ENCODE results near the gene RALGAPA2.
"Not testable (repeated sequence)": the region's sequence is repeated elsewhere in the genome, so short reads cannot be mapped to it uniquely, and the experiment has no call there.

Gene RALGAPA2

DNA sequence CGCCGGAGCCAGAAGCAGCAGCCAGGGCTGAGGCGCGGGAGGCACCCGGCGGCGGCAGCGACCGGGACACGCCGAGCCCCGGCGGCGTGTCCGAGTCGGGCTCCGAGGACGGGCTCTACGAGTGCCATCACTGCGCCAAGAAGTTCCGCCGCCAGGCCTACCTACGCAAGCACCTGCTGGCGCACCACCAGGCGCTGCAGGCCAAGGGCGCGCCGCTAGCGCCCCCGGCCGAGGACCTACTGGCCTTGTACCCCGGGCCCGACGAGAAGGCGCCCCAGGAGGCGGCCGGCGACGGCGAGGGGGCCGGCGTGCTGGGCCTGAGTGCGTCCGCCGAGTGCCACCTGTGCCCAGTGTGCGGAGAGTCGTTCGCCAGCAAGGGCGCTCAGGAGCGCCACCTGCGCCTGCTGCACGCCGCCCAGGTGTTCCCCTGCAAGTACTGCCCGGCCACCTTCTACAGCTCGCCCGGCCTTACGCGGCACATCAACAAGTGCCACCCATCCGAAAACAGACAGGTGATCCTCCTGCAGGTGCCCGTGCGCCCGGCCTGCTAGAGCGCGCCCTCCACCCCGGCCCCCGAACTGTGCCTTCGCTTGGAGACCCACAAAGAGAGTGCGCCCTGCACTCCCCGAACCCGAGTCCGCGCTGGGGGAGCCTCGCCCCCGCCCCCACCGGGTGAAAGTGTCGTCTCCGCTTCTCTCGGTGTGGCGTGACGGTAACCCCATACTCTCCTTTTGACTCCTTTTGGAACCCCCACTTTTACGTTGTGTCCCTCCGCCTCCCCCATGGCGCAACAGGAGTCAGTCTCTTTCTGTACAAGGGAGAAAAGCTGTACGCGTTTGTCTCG lies 343.0 kb downstream of the RALGAPA2 start:
- no peak for DNase-seq (ENCODE audit: low read depth in 3 of 3)

- DNase-seq (ENCODE audit: low read depth in 3 of 3): no peak
Measured at GRCh38 chr20:20368418-20369249, 343.8 kb downstream of the RALGAPA2 start.

DNA sequence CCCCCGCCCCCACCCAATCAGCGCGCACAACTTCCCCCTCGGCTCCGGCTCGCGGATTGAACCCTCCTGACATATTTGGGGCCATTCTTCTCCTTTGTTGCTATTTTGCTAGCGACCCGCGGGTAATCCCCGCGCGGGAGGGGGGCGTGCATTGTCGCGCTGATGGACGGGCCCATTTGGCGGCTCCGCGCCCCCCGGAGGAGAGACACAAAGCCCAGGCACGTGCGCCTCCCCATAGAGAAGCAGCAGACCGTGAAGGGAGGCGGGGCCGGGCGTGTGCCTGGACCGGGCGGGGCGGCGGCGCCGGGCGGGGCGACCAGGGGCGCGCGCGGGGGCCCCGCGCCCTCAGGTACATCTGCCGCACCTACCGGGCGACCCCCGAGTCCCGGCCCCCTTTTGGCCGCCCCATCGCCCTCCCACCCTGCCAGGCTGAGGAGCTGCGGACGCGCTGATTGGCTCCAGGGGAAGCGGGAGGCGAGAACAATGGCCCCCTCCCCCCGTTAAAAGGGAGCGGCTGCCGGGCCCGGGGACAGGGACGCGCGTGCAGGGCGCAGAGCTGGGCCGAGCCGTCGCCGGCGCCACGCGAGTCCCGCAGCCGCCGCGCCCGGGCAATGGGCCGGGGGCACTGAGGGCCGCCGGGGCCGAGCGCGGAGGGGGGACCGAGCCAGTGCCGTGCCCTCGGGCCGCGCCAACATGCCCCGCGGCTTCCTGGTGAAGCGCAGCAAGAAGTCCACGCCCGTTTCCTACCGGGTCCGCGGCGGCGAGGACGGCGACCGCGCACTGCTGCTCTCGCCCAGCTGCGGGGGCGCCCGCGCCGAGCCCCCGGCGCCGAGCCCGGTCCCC lies 344.6 kb downstream of the RALGAPA2 start, which contains the start of gene INSM1:
Gene INSM1 (plus strand): TSS at position 530 of the 843 bp plus-strand sequence. CDS start 164 bp downstream, at position 694.
- DNase-seq (ENCODE audit: low read depth in 3 of 3): no peak

- no peak for DNase-seq (ENCODE audit: low read depth in 3 of 3)
Measured at GRCh38 chr20:20366876-20367574, 345.4 kb downstream of the RALGAPA2 start.

- DNase-seq (ENCODE audit: low read depth in 3 of 3): no peak
Measured at GRCh38 chr20:20366551-20366875, 345.9 kb downstream of the RALGAPA2 start.

GRCh38 chr20:20365480-20366161 lies 346.8 kb downstream of the RALGAPA2 start:
- DNase-seq (ENCODE audit: low read depth in 3 of 3): no peak

DNA sequence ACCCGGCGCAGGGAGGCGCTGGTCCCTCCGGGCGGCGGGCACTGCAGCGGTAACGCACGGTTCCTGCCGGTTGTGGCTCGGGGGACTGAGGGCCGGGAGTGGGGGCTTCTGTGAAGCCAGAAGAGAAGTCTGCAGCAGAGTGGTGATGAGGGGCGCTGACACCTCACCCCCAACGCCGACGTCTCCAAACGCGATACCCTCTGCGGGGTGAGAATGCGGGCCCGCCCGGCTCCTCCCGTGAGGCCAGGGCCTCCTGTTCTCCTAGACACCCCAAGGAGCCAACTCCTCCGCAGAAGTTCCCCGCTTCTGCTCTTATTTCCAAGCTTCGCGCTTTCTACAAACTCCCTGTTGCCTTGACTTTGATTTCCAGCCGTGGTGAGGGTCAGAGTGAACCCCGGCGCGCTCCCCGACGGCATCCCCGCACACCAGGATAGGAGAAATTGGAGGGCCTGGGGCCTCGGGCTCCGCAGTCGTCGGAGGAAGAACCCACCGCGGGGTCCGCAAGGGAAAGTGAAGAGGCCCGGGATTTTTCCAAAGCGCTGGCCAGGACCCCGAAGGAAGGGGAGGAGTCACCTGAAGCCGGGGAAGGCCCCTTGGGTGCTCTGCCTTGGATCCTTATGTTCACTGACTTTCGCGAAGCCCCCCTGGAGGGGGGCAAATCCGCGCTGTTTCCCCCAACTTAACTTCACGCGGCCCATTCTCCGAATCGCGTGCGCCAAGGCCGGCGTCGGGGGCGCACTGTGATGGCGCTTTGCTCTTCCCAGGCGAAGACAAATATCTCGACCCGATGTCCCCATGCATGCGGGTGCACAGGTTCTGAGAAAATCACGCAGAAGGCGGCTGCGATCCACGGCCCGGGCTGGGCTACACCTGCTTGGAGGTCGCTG lies 347.6 kb downstream of the RALGAPA2 start:
- no peak for DNase-seq (ENCODE audit: low read depth in 3 of 3)

DNA sequence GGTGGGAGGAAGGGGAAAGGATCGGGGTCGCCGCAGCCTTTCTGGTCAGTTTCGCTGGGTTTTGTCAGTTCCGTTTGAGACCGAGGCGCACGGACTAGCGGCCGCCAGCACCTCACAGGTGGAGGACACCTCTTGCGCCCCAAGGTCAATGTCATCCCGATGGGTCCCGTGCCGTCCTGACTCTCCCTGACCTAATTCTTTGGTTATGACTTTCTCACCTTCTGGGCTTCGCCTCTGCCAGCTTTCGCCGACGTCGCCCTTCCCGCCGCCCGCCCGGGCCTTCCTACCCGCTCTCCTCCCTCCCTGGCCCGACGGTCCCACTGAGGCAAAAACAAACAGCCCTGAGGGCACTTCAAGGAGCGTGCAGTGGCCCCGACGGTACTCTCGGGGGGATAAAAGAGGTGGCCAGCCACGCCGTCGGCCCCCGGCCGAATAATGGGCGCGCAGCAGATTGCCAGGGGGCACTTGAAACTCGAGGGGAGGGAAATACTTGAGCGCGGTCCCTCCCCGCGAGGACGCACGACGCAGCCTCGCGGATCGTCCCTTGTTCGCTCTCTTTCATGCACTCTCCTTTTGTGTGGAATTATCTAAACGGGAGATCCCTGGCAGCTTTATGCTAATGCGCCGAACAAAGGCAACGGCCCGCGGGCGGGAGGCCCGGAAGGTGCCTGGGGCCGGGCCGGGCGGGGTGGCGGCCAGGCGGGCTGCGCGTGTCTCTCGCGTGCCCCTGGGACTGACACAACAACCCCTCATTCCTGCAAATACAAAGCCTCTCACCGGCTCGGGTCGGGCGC lies 348.4 kb downstream of the RALGAPA2 start:
- DNase-seq (ENCODE audit: low read depth in 3 of 3): no peak

- no peak for DNase-seq (ENCODE audit: low read depth in 3 of 3)
Measured at GRCh38 chr20:20363434-20363798, 349.0 kb downstream of the RALGAPA2 start.

GRCh38 chr20:20362774-20363433 lies 349.5 kb downstream of the RALGAPA2 start:
- no peak for DNase-seq (ENCODE audit: low read depth in 3 of 3)

GRCh38 chr20:20360464-20360863 lies 352.0 kb downstream of the RALGAPA2 start:
- DNase-seq (ENCODE audit: low read depth in 3 of 3): no peak

DNA sequence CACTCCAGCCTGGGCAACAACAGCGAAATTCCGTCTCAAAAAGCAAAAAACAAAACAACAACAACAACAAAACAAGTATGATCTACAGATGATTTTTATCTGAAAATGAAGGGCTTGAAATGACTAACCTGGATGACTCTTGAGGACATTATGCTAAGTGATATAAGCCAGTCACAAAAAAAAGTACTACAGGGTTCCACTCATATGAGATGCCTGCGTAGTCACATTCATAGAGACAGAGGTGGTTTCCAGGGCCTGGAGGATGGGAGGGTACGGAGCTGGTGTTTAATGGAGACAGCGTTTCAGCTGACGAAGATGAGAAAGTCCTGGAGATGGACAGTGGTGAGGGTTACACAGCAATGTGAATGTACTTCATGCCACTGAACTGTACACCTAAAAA lies 352.8 kb downstream of the RALGAPA2 start:
- no peak for DNase-seq (ENCODE audit: low read depth in 3 of 3)

DNA sequence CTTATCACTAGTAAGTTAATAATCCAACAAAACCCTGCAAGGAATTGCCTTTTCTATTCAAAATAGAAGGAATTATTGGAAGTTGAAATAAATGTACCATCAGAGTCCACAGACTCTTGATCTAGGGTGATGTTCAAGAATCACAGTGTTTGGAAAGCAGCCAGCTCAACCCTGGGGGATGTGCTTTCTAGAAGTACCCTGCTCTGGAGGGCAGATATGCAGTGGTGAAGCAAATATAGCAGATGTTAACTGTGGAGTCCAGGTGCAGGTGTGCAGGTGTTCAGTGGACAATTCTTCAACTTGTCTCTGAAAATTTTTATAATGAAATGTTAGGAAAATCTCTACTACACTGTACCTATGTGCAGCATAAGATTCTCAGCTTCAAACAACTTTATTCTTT lies 353.6 kb downstream of the RALGAPA2 start:
- DNase-seq (ENCODE audit: low read depth in 3 of 3): no peak

DNA sequence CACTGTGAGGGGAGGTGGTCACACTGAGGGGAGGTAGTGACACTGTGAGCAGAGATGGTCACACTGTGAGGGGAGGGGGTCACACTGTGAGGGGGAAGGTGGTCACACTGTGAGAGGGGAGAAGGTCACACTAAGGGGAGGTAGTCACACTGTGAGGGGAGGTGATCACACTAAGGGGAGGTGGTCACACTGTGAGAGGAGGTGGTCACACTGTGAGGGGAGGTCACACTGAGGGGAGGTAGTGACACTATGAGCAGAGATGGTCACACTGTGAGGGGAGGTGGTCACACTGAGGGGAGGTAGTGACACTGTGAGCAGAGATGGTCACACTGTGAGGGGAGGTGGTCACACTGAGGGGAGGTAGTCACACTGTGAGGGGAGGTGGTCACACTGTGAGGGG lies 356.9 kb downstream of the RALGAPA2 start:
- not testable (repeated sequence) for DNase-seq (ENCODE audit: low read depth in 3 of 3)

GRCh38 chr20:20353576-20353975 lies 358.9 kb downstream of the RALGAPA2 start:
- DNase-seq (ENCODE audit: low read depth in 3 of 3): no peak

GRCh38 chr20:20344476-20344875 lies 368.0 kb downstream of the RALGAPA2 start:
- no peak for DNase-seq (ENCODE audit: low read depth in 3 of 3)

DNA sequence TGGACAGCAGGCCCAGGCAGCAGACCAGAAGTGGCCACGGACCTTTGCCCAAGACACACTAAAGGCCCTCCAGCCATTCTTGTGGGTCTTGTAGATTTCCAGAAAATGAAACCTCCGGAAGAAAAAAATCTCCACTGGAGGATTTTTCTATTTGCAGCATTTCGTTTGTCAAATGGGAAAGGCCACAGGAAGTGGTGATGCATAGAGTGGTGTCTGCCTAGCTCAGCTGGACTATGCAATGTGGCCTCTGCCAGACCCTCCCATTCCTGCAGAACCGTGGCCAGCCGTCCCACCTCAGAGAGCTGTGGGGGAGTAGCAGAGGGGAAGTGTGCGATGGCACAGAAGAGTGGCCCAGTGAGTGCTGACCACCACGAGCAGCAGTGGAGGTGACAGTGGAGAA lies 368.5 kb downstream of the RALGAPA2 start:
- DNase-seq (ENCODE audit: low read depth in 3 of 3): no peak

Measured in stimulated activated CD4-positive, alpha-beta T cell treated with anti-CD3 and anti-CD28 coated beads, TNF-alpha, amount 100 ng/mL, for 48 hours (primary cell).